ENCODE results near the gene PROKR2. TPM values are rescaled to one million over a fixed set of nuclear protein-coding genes. Genes with fewer than 3 reads are reported as not detected.

PROKR2 gene
- polyA plus RNA-seq, 1 of the 3 experiments (the other 2 are of a cell fraction): 0.13 TPM

DNA sequence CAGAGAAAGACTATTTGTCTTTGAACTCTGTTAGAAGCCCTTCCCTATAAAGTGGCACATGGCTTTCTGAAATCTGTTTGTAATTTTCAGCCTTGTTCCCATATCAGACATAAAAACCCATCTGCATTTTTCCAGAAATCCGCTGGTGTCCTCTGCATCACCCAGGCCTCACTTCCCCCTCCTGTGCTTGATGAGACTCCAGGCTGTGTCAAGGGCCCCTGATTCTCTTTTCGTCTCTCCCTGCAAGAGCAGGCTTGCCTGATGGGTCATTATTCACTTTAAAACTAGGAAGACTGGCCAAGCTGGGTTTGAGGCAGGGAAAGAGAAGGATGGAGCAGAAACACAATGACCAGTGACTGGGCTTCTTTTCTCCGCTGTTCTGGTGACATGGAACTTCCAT is 10.6 kb upstream of the PROKR2 start:
- Histone ChIP-seq H3K9me2 (no peaks in the 10 kb centered on the region), H3K4me1 (ENCODE audit: control insufficient read depth in 1 of 2, insufficient read depth in 2 of 2, low read depth in 1 of 2, low read length in 1 of 2) (peaks cover 0 to 16% of the 10 kb centered on the region in 2 experiments; a peak in 1 of 4 replicates), H3K79me2 (ENCODE audit: insufficient read depth) (no peaks in the 10 kb centered on the region), H3F3A (replicated peaks; ENCODE audit: insufficient read depth) (no peaks in the 10 kb centered on the region), H3K27ac (ENCODE audit: low read depth in 2 of 2, low read length in 1 of 2) (peak overlapping the region in 1 of 2 experiments; percentile 61; a peak in 1 of 4 replicates), H3K27me3 (ENCODE audit: insufficient read depth) (peaks cover 6% of the 10 kb centered on the region), H4K20me1 (ENCODE audit: insufficient read depth) (no peaks in the 10 kb centered on the region), H3K4me3 (ENCODE audit: low read depth in 2 of 2, low read length in 1 of 2) (no peak overlapping the region), H3K36me3 (replicated peaks in 1 of 2; ENCODE audit: control insufficient read depth in 1 of 2, insufficient read depth in 2 of 2, low read length in 1 of 2) (no peaks in the 10 kb centered on the region), H3K9me3 (no peaks in the 10 kb centered on the region), H2AFZ (ENCODE audit: low read depth) (no peak overlapping the region), H3K4me2 (no peak overlapping the region), H3K9ac (no peak overlapping the region)
- ChIA-PET POLR2A (no interaction called here), CTCF (interaction anchor here (1.6 to 2.3 kb wide), 3 partner anchors 11 to 122 kb away, joined by 4 to 15 read pairs (median 13); partner anchors contain the start of gene PROKR2)
- TF ChIP-seq MEF2A (IDR thresholded peaks at IDR 0.05; ENCODE audit: borderline replicate concordance, low read depth) (no peak), FOXJ3 (CRISPR knock-in tag; IDR thresholded peaks at IDR 0.05) (no peak), EP300 (IDR thresholded peaks at IDR 0.05; ENCODE audit: borderline replicate concordance in 1 of 2, low read depth in 1 of 2, low read length in 1 of 2) (peak in 1 of 2 experiments; percentile 6; a peak in 1 of 4 replicates)
- WGBS (ENCODE audit: low lambda C conversion rate): 15% methylated on average over 3 of the region's 3 CpGs
- peak; percentile 29 for DNase-seq

DNA sequence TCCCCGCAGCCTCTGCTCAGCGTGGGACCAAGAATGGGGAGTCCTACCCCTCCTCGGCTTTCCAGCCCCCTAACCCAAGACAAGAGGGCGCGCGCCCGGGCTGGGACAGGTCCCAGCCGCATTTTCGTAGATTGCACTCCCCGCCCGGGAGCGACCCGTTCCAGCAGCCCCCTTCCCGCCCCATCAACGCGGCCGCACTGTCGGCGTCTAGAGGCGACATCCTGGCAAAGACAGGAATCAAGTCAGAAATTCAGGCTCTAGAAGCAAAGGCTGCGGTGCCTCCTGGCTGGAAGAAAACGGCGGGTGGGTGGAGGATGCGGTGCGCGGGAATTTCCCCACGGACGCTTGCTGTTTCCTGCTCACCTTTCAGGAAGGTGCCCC is 957 bp downstream of the PROKR2 start:
- WGBS (ENCODE audit: low lambda C conversion rate): 3% methylated on average over 14 of the region's 28 CpGs
- DNase-seq: peak; percentile 55
- Histone ChIP-seq H3K27me3 (ENCODE audit: insufficient read depth) (peaks cover 11% of the 10 kb centered on the region), H3K9ac (no peak overlapping the region), H3K4me3 (ENCODE audit: low read depth in 2 of 2, low read length in 1 of 2) (peak overlapping the region in 1 of 2 experiments; percentile 46; a peak in 2 of 4 replicates), H3K4me2 (no peak overlapping the region), H2AFZ (ENCODE audit: low read depth) (no peak overlapping the region), H3K4me1 (ENCODE audit: control insufficient read depth in 1 of 2, insufficient read depth in 2 of 2, low read depth in 1 of 2, low read length in 1 of 2) (peaks cover 0 to 40% of the 10 kb centered on the region in 2 experiments; a peak in 1 of 4 replicates), H4K20me1 (ENCODE audit: insufficient read depth) (no peaks in the 10 kb centered on the region), H3K9me3 (no peaks in the 10 kb centered on the region), H3K27ac (ENCODE audit: low read depth in 2 of 2, low read length in 1 of 2) (peak overlapping the region in 1 of 2 experiments; percentile 71; a peak in 1 of 4 replicates), H3K9me2 (no peaks in the 10 kb centered on the region), H3K79me2 (ENCODE audit: insufficient read depth) (no peaks in the 10 kb centered on the region), H3F3A (replicated peaks; ENCODE audit: insufficient read depth) (no peaks in the 10 kb centered on the region), H3K36me3 (replicated peaks in 1 of 2; ENCODE audit: control insufficient read depth in 1 of 2, insufficient read depth in 2 of 2, low read length in 1 of 2) (no peaks in the 10 kb centered on the region)
- TF ChIP-seq GABPA (IDR thresholded peaks at IDR 0.05; ENCODE audit: low read depth) (no peak), IRF3 (IDR thresholded peaks at IDR 0.05; ENCODE audit: low read depth, low read length) (no peak), SMC3 (IDR thresholded peaks at IDR 0.05; ENCODE audit: low read depth, low read length) (no peak), RCOR1 (IDR thresholded peaks at IDR 0.05; ENCODE audit: low read length) (no peak), FOXJ3 (CRISPR knock-in tag; IDR thresholded peaks at IDR 0.05) (no peak), FOSL2 (IDR thresholded peaks at IDR 0.05; ENCODE audit: borderline replicate concordance, low read depth) (no peak), MXI1 (IDR thresholded peaks at IDR 0.05; ENCODE audit: low read depth, low read length) (no peak), FOXM1 (IDR thresholded peaks at IDR 0.05; ENCODE audit: low read depth) (no peak), RFX5 (IDR thresholded peaks at IDR 0.05; ENCODE audit: low read length) (no peak), YY1 (IDR thresholded peaks at IDR 0.05; ENCODE audit: low read depth) (no peak), TAF1 (IDR thresholded peaks at IDR 0.05; ENCODE audit: borderline replicate concordance, low read depth, low read length) (no peak), MEF2A (IDR thresholded peaks at IDR 0.05; ENCODE audit: borderline replicate concordance, low read depth) (no peak)
- TF ChIP-seq, protein P1, sequence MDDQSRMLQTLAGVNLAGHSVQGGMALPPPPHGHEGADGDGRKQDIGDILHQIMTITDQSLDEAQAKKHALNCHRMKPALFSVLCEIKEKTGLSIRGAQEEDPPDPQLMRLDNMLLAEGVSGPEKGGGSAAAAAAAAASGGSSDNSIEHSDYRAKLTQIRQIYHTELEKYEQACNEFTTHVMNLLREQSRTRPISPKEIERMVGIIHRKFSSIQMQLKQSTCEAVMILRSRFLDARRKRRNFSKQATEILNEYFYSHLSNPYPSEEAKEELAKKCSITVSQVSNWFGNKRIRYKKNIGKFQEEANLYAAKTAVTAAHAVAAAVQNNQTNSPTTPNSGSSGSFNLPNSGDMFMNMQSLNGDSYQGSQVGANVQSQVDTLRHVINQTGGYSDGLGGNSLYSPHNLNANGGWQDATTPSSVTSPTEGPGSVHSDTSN (IDR thresholded peaks at IDR 0.05): no peak
- TF ChIP-seq, protein P2, sequence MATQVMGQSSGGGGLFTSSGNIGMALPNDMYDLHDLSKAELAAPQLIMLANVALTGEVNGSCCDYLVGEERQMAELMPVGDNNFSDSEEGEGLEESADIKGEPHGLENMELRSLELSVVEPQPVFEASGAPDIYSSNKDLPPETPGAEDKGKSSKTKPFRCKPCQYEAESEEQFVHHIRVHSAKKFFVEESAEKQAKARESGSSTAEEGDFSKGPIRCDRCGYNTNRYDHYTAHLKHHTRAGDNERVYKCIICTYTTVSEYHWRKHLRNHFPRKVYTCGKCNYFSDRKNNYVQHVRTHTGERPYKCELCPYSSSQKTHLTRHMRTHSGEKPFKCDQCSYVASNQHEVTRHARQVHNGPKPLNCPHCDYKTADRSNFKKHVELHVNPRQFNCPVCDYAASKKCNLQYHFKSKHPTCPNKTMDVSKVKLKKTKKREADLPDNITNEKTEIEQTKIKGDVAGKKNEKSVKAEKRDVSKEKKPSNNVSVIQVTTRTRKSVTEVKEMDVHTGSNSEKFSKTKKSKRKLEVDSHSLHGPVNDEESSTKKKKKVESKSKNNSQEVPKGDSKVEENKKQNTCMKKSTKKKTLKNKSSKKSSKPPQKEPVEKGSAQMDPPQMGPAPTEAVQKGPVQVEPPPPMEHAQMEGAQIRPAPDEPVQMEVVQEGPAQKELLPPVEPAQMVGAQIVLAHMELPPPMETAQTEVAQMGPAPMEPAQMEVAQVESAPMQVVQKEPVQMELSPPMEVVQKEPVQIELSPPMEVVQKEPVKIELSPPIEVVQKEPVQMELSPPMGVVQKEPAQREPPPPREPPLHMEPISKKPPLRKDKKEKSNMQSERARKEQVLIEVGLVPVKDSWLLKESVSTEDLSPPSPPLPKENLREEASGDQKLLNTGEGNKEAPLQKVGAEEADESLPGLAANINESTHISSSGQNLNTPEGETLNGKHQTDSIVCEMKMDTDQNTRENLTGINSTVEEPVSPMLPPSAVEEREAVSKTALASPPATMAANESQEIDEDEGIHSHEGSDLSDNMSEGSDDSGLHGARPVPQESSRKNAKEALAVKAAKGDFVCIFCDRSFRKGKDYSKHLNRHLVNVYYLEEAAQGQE (IDR thresholded peaks at IDR 0.05; ENCODE audit: low read depth, low read length): no peak
- POLR2A ChIA-PET: interaction anchor here (1.0 kb wide), 1 partner anchor 91 kb away, joined by 3 read pairs; no protein-coding TSS in a partner anchor
- CTCF ChIA-PET: interaction anchor here (0.9 to 7.5 kb wide), 9 partner anchors 8 to 189 kb away, joined by 3 to 100 read pairs (median 4); partner anchors contain the start of gene CDS2

Measured in SK-N-SH (cell line).